A549 (cell line): Measurements from ENCODE around the gene CCN6. TPM values are rescaled to one million over a fixed set of nuclear protein-coding genes. Genes with fewer than 3 reads are reported as not detected.

Source experiments
- ATAC-seq, 2 experiments: fragments of 200-7000 bp in 1 of 2; fragments of >200 bp in 1 of 2; cut with Nextera tagmentation in 1 of 2; cut with Tn5 transposase in 1 of 2; 3 replicates each; pipeline versions ENCODE4 v1.8.0 to v1.9.1; 2018 to 2020; ENCODE audit warnings: mild to moderate bottlenecking in 1 of 2, moderate library complexity in 1 of 2
- CTCF ChIA-PET: fragments of 300-600 bp; sonication (Branson Sonifier 250); formaldehyde crosslinking; extraction: SDS; loops from one replicate; lab custom pipeline; 2021; ENCODE audit warnings: antibody characterized with exemption, inconsistent platforms; lab: Yijun Ruan, JAX
- POLR2A ChIA-PET: fragments of 350-600 bp; formaldehyde crosslinking; extraction: SDS; loops from one replicate; lab custom pipeline; 2021; ENCODE audit warnings: antibody characterized with exemption, inconsistent platforms; lab: Yijun Ruan, JAX
- DNase-seq, 2 experiments: peaks; one replicate each; pipeline versions ENCODE4 v3.0.0 to v3.0.0-alpha.2; 2011 to 2016; ENCODE audit warnings: low read depth in 1 of 2, low spot score in 1 of 2
- FAIRE-seq: peaks from 2 replicates; lab custom pipeline; 2011; peaks lifted over from hg19 to GRCh38; lab: Jason Lieb, UNC
- H3K27ac ChIP-seq, 2 experiments: fragments of >200 bp; sonication (Bioruptor Twin); formaldehyde crosslinking; 3 replicates each; pipeline ENCODE4 v1.5.1; 2016 to 2017
- H3K4me1 ChIP-seq: fragments of >200 bp; sonication (Bioruptor Twin); formaldehyde crosslinking; 3 replicates; pipeline ENCODE4 v1.6.1; 2016
- H3K4me2 ChIP-seq: fragments of >200 bp; sonication (Bioruptor Twin); formaldehyde crosslinking; 3 replicates; pipeline ENCODE4 v1.6.1; 2016
- H3K4me3 ChIP-seq: fragments of >200 bp; sonication (Bioruptor Twin); formaldehyde crosslinking; 3 replicates; pipeline ENCODE4 v1.5.1; 2016
- H3K9me3 ChIP-seq: fragments of >200 bp; sonication (Bioruptor Twin); formaldehyde crosslinking; 3 replicates; pipeline ENCODE4 v1.6.1; 2016
- BHLHE40 ChIP-seq: IDR thresholded peaks from 2 replicates; pipeline ENCODE4 v1.6.1; 2012; ENCODE audit warnings: low read depth, low read length, inconsistent platforms
- CEBPB ChIP-seq, 2 experiments: fragments of >200 bp in 1 of 2; sonication (Bioruptor Twin) in 1 of 2; formaldehyde crosslinking in 1 of 2; IDR thresholded peaks; 2 replicates each; pipeline ENCODE4 v1.6.1; 2012 to 2016
- CHD2 ChIP-seq: fragments of 150-350 bp; IDR thresholded peaks from 2 replicates; pipeline ENCODE4 v1.6.1; 2014; ENCODE audit warnings: low read length; ENCODE audit not compliant: partially characterized antibody
- CHD4 ChIP-seq: fragments of 200-600 bp; sonication (generic); IDR thresholded peaks from 2 replicates; pipeline ENCODE4 v1.6.1; 2016; ENCODE audit warnings: antibody characterized with exemption, mild to moderate bottlenecking, borderline replicate concordance
- EHMT2 ChIP-seq: fragments of 200-600 bp; sonication (generic); IDR thresholded peaks from 2 replicates; pipeline ENCODE4 v1.6.1; 2016; ENCODE audit warnings: antibody characterized with exemption, low read depth, mild to moderate bottlenecking, moderate library complexity
- ESRRA ChIP-seq: fragments of 150-350 bp; IDR thresholded peaks from 2 replicates; pipeline ENCODE4 v1.6.1; 2014; ENCODE audit warnings: mild to moderate bottlenecking, low read length, borderline replicate concordance
- FOXS1 ChIP-seq: fragments of 250-450 bp; sonication (Bioruptor Pico); IDR thresholded peaks from 2 replicates; pipeline ENCODE4 v1.5.0; 2020; ENCODE audit warnings: mild to moderate bottlenecking, moderate library complexity
- HDAC2 ChIP-seq: fragments of 200-600 bp; sonication (generic); IDR thresholded peaks from 2 replicates; pipeline ENCODE4 v1.6.1; 2016
- HOXB13 ChIP-seq: fragments of 250-450 bp; sonication (Bioruptor Pico); IDR thresholded peaks from 2 replicates; pipeline ENCODE4 v1.5.0; 2020; ENCODE audit warnings: low read depth, mild to moderate bottlenecking, moderate library complexity
- JUN ChIP-seq, 2 experiments: fragments of >200 bp; sonication (Bioruptor Twin); formaldehyde crosslinking; IDR thresholded peaks; 2 replicates in 1 of 2; 3 replicates in 1 of 2; pipeline ENCODE4 v1.6.1; 2016 to 2017
- KDM5A ChIP-seq: fragments of 200-600 bp; sonication (generic); IDR thresholded peaks from 2 replicates; pipeline ENCODE4 v1.6.1; 2016; ENCODE audit warnings: antibody characterized with exemption, mild to moderate bottlenecking
- MAFK ChIP-seq: fragments of 450-650 bp; IDR thresholded peaks from 2 replicates; pipeline ENCODE4 v1.6.1; 2014; ENCODE audit not compliant: partially characterized antibody
- NFE2L2 ChIP-seq: fragments of 150-350 bp; conservative IDR thresholded peaks from 2 replicates; pipeline ENCODE4 v1.6.1; 2014; ENCODE audit warnings: low read length
- NPAS2 ChIP-seq: fragments of 250-450 bp; sonication (Bioruptor Pico); IDR thresholded peaks from 2 replicates; pipeline ENCODE4 v1.8.0; 2022; ENCODE audit warnings: mild to moderate bottlenecking, moderate library complexity, borderline replicate concordance
- NR3C1 ChIP-seq: fragments of >200 bp; sonication (Bioruptor Twin); formaldehyde crosslinking; IDR thresholded peaks from 3 replicates; pipeline ENCODE4 v1.6.1; 2017
- PHF8 ChIP-seq: fragments of 200-600 bp; sonication (generic); IDR thresholded peaks from 2 replicates; pipeline ENCODE4 v1.6.1; 2016; ENCODE audit warnings: low read depth, mild to moderate bottlenecking, antibody characterized with exemption, moderate library complexity, borderline replicate concordance
- POLR2A ChIP-seq: IDR thresholded peaks from 2 replicates; pipeline ENCODE4 v1.6.1; 2012; ENCODE audit warnings: mild to moderate bottlenecking, low read length
- RCOR1 ChIP-seq: fragments of 150-350 bp; IDR thresholded peaks from 2 replicates; pipeline ENCODE4 v1.6.1; 2014; ENCODE audit warnings: antibody characterized with exemption, low read length, low read depth
- RFX5 ChIP-seq: fragments of 450-650 bp; IDR thresholded peaks from 2 replicates; pipeline ENCODE4 v1.7.1; 2014; ENCODE audit warnings: antibody characterized with exemption, mild to moderate bottlenecking, moderate library complexity
- SMC3 ChIP-seq: fragments of >200 bp; sonication (Bioruptor Twin); formaldehyde crosslinking; IDR thresholded peaks from 3 replicates; pipeline ENCODE4 v1.6.1; 2018; ENCODE audit warnings: inconsistent platforms
- SREBF2 ChIP-seq: fragments of 450-650 bp; IDR thresholded peaks from 2 replicates; pipeline ENCODE4 v1.6.1; 2014; ENCODE audit warnings: mild to moderate bottlenecking, moderate library complexity
- ZC3H11A ChIP-seq: fragments of 450-650 bp; IDR thresholded peaks from 2 replicates; pipeline ENCODE4 v1.6.1; 2014; ENCODE audit warnings: antibody characterized with exemption, mild to moderate bottlenecking
- ZFP36 ChIP-seq: fragments of 450-650 bp; IDR thresholded peaks from 2 replicates; pipeline ENCODE4 v1.6.1; 2014; ENCODE audit warnings: borderline replicate concordance; ENCODE audit not compliant: partially characterized antibody
- ZSCAN20 ChIP-seq: fragments of 250-450 bp; sonication (Bioruptor Pico); IDR thresholded peaks from 2 replicates; pipeline ENCODE4 v1.8.0; 2022; ENCODE audit warnings: mild to moderate bottlenecking, moderate library complexity
- WGBS: methylation state at CpG from one replicate; pipeline ENCODE4 v1.1.6; 2017; ENCODE audit errors: missing lambda C conversion rate; 5-methylcytosine and 5-hydroxymethylcytosine counted together
- polyA minus RNA-seq: library from RNA; depleted of rRNA, polyadenylated mRNA; stranded (reverse); fragments of >200 nt; gene quantifications from 2 replicates; pipeline ENCODE4 v1.2.3, GENCODE V29; 2011; rRNA and poly(A)+ RNA removed
- polyA plus RNA-seq, 4 experiments: library from polyadenylated mRNA; depleted of rRNA in 3 of 4; stranded (reverse); fragments of >200 nt; fragmentation: RNase III in 1 of 4; extraction: RNeasy Plus Mini Kit Qiagen cat#74134 plus additional on column Dnase treatment in 1 of 4; gene quantifications; 2 replicates in 3 of 4; 3 replicates in 1 of 4; pipeline ENCODE4 v1.2.3, GENCODE V29; 2011 to 2017
- TF ChIP-seq, protein P1 (sequence below): fragments of 450-650 bp; IDR thresholded peaks from 2 replicates; pipeline ENCODE4 v1.6.1; 2014; ENCODE audit warnings: antibody characterized with exemption
- TF ChIP-seq, protein P2 (sequence below): fragments of >200 bp; sonication (Bioruptor Twin); formaldehyde crosslinking; IDR thresholded peaks from 3 replicates; pipeline ENCODE4 v1.6.1; 2016
- TF ChIP-seq, protein P3 (sequence below): fragments of >200 bp; sonication (Bioruptor Twin); formaldehyde crosslinking; IDR thresholded peaks from 2 replicates; pipeline ENCODE4 v1.6.1; 2016
- TF ChIP-seq, protein P4 (sequence below): fragments of 250-450 bp; sonication (Bioruptor Pico); IDR thresholded peaks from 2 replicates; pipeline ENCODE4 v1.5.0; 2021; ENCODE audit warnings: mild to moderate bottlenecking, moderate library complexity, borderline replicate concordance
- TF ChIP-seq, protein P5 (sequence below): IDR thresholded peaks from 2 replicates; pipeline ENCODE4 v1.6.1; 2012; ENCODE audit warnings: low read depth, borderline replicate concordance
- TF ChIP-seq, protein P6 (sequence below): IDR thresholded peaks from 2 replicates; pipeline ENCODE4 v1.6.1; 2012
- TF ChIP-seq, protein P7 (sequence below): fragments of 250-450 bp; sonication (Bioruptor Pico); IDR thresholded peaks from 2 replicates; pipeline ENCODE4 v1.5.0; 2020; ENCODE audit warnings: low read depth, mild to moderate bottlenecking, moderate library complexity
- TF ChIP-seq, protein P8 (sequence below): fragments of 150-350 bp; IDR thresholded peaks from 2 replicates; pipeline ENCODE4 v1.6.1; 2014; ENCODE audit warnings: low read depth, mild to moderate bottlenecking, low read length

CCN6 gene
- not detected in 2 replicates for polyA plus RNA-seq (2011; rRNA removed)
- polyA plus RNA-seq (2012; cell fraction: cytosol; rRNA removed): not detected in 2 replicates
- polyA plus RNA-seq (2012; cell fraction: nucleus; rRNA removed): not detected in 2 replicates
- polyA plus RNA-seq (2017; fragmentation: RNase III; extraction: RNeasy Plus Mini Kit Qiagen cat#74134 plus additional on column Dnase treatment): not detected in 3 replicates
- not detected in 2 replicates for polyA minus RNA-seq

DNA sequence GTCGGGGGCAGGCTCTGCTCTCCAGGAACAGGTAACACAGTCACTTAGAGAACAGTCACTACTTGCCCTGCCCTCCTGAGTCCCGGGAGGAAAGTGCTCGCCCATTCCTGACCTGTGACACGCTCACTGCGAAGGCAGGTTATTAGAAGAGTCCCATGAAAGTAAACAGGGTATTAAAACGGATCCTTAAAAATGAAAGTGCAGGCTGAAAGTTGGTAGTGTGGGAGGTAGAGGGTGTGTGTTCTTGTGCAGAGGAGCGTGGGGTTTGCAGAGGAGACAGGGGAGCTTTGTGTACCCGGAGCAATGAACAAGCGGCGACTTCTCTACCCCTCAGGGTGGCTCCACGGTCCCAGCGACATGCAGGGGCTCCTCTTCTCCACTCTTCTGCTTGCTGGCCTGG lies at the start of gene CCN6:
CCN6 (plus strand) TSS at position 104 of the 400 bp plus-strand sequence; CDS start at position 358, 254 bp downstream.
- CTCF ChIA-PET: interaction anchor here (0.7 to 2.7 kb wide), 4 partner anchors 9 to 345 kb away, joined by 3 to 6 read pairs (median 4); no protein-coding TSS in a partner anchor
- H3K4me3 ChIP-seq: no peak within 1 kb of the TSS

DNA sequence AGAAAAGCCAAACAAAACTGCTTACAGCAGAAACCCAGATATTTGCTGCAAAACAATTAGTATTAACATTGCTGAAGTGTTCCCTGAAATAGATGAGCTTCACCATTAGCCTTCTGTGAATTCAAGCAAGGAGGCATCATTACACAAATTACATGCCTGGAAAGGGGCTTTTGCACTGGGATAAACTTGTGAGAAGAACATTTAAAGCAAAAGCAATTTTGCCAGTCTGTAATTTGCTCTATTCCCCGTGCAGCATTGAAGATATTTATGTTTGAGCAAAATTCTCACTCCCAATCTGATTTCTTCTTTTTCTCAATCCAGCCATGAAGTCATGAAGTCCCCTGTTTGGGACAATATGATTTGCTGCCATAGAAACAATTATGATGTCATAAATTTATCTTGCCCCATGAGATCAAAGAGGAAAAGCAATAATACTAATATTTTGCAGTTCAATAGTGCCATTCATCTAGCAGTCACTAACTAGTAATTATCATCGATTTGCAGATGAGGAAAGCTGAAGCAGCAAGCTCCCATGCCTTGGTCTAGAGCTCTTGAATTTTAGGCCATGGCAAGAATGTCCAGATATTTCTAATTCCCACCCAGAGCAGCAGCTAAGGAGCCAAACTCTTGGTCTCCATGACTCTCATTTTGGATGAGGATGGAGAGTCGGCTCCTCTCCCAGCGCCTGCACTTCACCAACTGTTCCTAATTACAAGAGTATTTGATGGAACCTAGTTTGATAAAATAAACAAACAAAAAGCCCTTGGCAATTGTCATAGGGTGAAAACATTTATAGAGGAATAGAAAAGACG lies 49.5 kb upstream of the CCN6 start:
- Histone ChIP-seq H3K27ac (no peak overlapping the region), H3K4me1 (no peaks in the 10 kb centered on the region), H3K9me3 (no peaks in the 10 kb centered on the region), H3K4me2 (no peak overlapping the region), H3K4me3 (no peak overlapping the region)
- ChIA-PET POLR2A (no interaction called here), CTCF (no interaction called here)
- DNase-seq: no peak
- no peak for FAIRE-seq
- TF ChIP-seq FOXS1 (CRISPR knock-in tag): no peak
- no peak for TF ChIP-seq RCOR1
- TF ChIP-seq, protein P1, sequence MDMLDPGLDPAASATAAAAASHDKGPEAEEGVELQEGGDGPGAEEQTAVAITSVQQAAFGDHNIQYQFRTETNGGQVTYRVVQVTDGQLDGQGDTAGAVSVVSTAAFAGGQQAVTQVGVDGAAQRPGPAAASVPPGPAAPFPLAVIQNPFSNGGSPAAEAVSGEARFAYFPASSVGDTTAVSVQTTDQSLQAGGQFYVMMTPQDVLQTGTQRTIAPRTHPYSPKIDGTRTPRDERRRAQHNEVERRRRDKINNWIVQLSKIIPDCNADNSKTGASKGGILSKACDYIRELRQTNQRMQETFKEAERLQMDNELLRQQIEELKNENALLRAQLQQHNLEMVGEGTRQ: no peak
- TF ChIP-seq, protein P2, sequence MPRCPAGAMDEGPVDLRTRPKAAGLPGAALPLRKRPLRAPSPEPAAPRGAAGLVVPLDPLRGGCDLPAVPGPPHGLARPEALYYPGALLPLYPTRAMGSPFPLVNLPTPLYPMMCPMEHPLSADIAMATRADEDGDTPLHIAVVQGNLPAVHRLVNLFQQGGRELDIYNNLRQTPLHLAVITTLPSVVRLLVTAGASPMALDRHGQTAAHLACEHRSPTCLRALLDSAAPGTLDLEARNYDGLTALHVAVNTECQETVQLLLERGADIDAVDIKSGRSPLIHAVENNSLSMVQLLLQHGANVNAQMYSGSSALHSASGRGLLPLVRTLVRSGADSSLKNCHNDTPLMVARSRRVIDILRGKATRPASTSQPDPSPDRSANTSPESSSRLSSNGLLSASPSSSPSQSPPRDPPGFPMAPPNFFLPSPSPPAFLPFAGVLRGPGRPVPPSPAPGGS: no peak
- no peak for TF ChIP-seq HDAC2
- no peak for TF ChIP-seq ESRRA
- no peak for TF ChIP-seq RFX5
- no peak for TF ChIP-seq ZC3H11A
- TF ChIP-seq ZSCAN20: no peak
- TF ChIP-seq, protein P3, sequence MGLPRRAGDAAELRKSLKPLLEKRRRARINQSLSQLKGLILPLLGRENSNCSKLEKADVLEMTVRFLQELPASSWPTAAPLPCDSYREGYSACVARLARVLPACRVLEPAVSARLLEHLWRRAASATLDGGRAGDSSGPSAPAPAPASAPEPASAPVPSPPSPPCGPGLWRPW: no peak
- TF ChIP-seq, protein P4, sequence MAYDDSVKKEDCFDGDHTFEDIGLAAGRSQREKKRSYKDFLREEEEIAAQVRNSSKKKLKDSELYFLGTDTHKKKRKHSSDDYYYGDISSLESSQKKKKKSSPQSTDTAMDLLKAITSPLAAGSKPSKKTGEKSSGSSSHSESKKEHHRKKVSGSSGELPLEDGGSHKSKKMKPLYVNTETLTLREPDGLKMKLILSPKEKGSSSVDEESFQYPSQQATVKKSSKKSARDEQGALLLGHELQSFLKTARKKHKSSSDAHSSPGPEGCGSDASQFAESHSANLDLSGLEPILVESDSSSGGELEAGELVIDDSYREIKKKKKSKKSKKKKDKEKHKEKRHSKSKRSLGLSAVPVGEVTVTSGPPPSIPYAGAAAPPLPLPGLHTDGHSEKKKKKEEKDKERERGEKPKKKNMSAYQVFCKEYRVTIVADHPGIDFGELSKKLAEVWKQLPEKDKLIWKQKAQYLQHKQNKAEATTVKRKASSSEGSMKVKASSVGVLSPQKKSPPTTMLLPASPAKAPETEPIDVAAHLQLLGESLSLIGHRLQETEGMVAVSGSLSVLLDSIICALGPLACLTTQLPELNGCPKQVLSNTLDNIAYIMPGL: no peak
- TF ChIP-seq CHD2: no peak
- no peak for TF ChIP-seq NPAS2 (CRISPR knock-in tag)
- no peak for TF ChIP-seq POLR2A
- TF ChIP-seq, protein P5, sequence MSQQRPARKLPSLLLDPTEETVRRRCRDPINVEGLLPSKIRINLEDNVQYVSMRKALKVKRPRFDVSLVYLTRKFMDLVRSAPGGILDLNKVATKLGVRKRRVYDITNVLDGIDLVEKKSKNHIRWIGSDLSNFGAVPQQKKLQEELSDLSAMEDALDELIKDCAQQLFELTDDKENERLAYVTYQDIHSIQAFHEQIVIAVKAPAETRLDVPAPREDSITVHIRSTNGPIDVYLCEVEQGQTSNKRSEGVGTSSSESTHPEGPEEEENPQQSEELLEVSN: no peak
- TF ChIP-seq CEBPB (IDR thresholded peaks at IDR 0.05): no peak
- TF ChIP-seq NFE2L2: no peak
- WGBS: 40% methylated on average over 5 of the region's 5 CpGs
- no peak for ATAC-seq

More for the DNA sequence above, at the start of gene CCN6:
- Histone ChIP-seq H3K9me3 (no peaks in the 10 kb centered on the region), H3K27ac (no peak within 1 kb of the TSS), H3K4me2 (no peak within 1 kb of the TSS), H3K4me1 (no peaks in the 10 kb centered on the region)
- no peak for FAIRE-seq
- TF ChIP-seq HDAC2 (no peak), HOXB13 (CRISPR knock-in tag) (no peak), ZC3H11A (no peak), EHMT2 (no peak), ESRRA (no peak), CHD4 (no peak), KDM5A (no peak), BHLHE40 (no peak), ZFP36 (no peak), MAFK (no peak), NR3C1 (no peak), JUN (IDR thresholded peaks at IDR 0.05) (no peak), SMC3 (no peak), NFE2L2 (no peak), PHF8 (no peak), SREBF2 (no peak)
- TF ChIP-seq, protein P6, sequence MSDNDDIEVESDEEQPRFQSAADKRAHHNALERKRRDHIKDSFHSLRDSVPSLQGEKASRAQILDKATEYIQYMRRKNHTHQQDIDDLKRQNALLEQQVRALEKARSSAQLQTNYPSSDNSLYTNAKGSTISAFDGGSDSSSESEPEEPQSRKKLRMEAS: no peak
- TF ChIP-seq, protein P7, sequence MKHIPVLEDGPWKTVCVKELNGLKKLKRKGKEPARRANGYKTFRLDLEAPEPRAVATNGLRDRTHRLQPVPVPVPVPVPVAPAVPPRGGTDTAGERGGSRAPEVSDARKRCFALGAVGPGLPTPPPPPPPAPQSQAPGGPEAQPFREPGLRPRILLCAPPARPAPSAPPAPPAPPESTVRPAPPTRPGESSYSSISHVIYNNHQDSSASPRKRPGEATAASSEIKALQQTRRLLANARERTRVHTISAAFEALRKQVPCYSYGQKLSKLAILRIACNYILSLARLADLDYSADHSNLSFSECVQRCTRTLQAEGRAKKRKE (CRISPR knock-in tag): no peak
- TF ChIP-seq, protein P8, sequence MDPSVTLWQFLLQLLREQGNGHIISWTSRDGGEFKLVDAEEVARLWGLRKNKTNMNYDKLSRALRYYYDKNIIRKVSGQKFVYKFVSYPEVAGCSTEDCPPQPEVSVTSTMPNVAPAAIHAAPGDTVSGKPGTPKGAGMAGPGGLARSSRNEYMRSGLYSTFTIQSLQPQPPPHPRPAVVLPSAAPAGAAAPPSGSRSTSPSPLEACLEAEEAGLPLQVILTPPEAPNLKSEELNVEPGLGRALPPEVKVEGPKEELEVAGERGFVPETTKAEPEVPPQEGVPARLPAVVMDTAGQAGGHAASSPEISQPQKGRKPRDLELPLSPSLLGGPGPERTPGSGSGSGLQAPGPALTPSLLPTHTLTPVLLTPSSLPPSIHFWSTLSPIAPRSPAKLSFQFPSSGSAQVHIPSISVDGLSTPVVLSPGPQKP: no peak
- no peak for ATAC-seq
- 71% methylated on average over 11 of the region's 12 CpGs for WGBS
- DNase-seq: no peak
- POLR2A ChIA-PET: no interaction called here
